Calu3 (cell line): ENCODE data around the gene FOXE3. TPM values are rescaled to one million over a fixed set of nuclear protein-coding genes. Genes with fewer than 3 reads are reported as not detected.

Source experiments
- BruUV-seq: library from RNA; stranded (reverse); fragments of 400-500 nt; replicated peaks from 2 replicates; lab custom pipeline; 2021; lab: Mats Ljungman, UMichigan
- CTCF ChIA-PET: fragments of 300-600 bp; sonication (Branson Sonifier 250); formaldehyde crosslinking; loops from one replicate; lab custom pipeline; 2022; ENCODE audit warnings: antibody characterized with exemption; lab: Charles Lee
- DNase-seq: peaks from one replicate; pipeline ENCODE4 v3.0.0; 2022
- H3K27ac Mint-ChIP-seq: one replicate; pipeline ENCODE4 v1.8.0; 2022; ENCODE audit warnings: mixed read lengths; ENCODE audit not compliant: unreplicated experiment
- H3K27me3 Mint-ChIP-seq: one replicate; pipeline ENCODE4 v1.8.0; 2022; ENCODE audit warnings: mixed read lengths; ENCODE audit not compliant: unreplicated experiment
- H3K36me3 Mint-ChIP-seq: one replicate; pipeline ENCODE4 v1.8.0; 2022; ENCODE audit warnings: mild to moderate bottlenecking, moderate library complexity, mixed read lengths; ENCODE audit not compliant: insufficient read depth, unreplicated experiment
- H3K4me1 Mint-ChIP-seq: one replicate; pipeline ENCODE4 v1.8.0; 2022; ENCODE audit warnings: mild to moderate bottlenecking, low read depth, mixed read lengths; ENCODE audit not compliant: unreplicated experiment
- H3K4me3 Mint-ChIP-seq: one replicate; pipeline ENCODE4 v1.8.0; 2022; ENCODE audit warnings: mild to moderate bottlenecking, low read depth, moderate library complexity, mixed read lengths; ENCODE audit not compliant: unreplicated experiment
- H3K9me3 Mint-ChIP-seq: one replicate; pipeline ENCODE4 v1.8.0; 2022; ENCODE audit warnings: low read depth, mixed read lengths; ENCODE audit not compliant: unreplicated experiment
- CTCF ChIP-seq: fragments of 200-600 bp; IDR thresholded peaks from one replicate; pipeline ENCODE4 v1.8.0; 2022; ENCODE audit warnings: antibody characterized with exemption; ENCODE audit not compliant: unreplicated experiment
- intact Hi-C: fragments of 100-400 bp; cut with micrococcal nuclease; formaldehyde crosslinking; loops from one replicate; pipeline ENCODE4 v1.10.0; 2022; ENCODE audit not compliant: unreplicated experiment
- total RNA-seq: library from RNA; stranded (reverse); gene quantifications from 2 replicates; pipeline ENCODE4 v1.2.3, GENCODE V29; 2022

FOXE3 gene
- total RNA-seq, 1 experiment from 2014 or later, result not detected

GRCh38 chr1:47439819-47440598 is 23.9 kb downstream of the FOXE3 start:
- no peak overlapping the region for H3K4me3 Mint-ChIP-seq
- H3K27me3 Mint-ChIP-seq, result no peaks in the 10 kb centered on the region
- TSS peak; percentile 61 for BruUV-seq
- no peak overlapping the region for H3K27ac Mint-ChIP-seq
- H3K9me3 Mint-ChIP-seq, result no peaks in the 10 kb centered on the region
- intact Hi-C loops, result loop anchor here (5.0 kb wide), 1 partner anchor 87 kb away; no protein-coding TSS in a partner anchor
- peaks cover 16% of the 10 kb centered on the region for H3K36me3 Mint-ChIP-seq
- no peak for TF ChIP-seq CTCF
- CTCF ChIA-PET, result no interaction called here
- peaks cover 15% of the 10 kb centered on the region for H3K4me1 Mint-ChIP-seq
- no peak for DNase-seq

DNA sequence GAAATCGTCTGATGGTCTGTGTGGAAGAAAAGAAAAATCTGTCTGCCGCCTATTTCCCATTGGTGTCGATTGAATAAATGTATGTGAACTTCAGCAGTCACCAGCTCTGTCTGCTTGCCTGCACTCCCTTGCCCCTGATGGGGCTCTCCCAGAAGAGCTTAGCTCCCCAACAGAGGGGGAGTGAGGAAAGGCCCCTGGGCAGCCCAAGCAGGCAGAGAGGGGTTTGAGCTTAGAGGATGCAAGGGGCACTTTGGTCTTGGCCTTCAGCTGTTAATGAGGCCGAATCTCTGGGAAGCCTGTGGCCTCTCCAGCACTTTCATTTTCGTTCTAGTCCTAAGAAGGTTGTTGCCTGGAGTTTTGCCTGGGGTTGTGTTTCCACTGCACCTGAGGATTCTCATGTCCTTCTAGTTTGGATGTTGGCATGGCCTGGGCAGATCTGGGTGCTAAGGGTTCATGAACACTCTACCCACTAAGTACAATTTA is 24.6 kb downstream of the FOXE3 start:
- peaks cover 10% of the 10 kb centered on the region for H3K4me1 Mint-ChIP-seq
- BruUV-seq, result no TSS peak
- TF ChIP-seq CTCF, result no peak
- DNase-seq, result no peak
- no peak overlapping the region for H3K27ac Mint-ChIP-seq
- intact Hi-C loops, result no loop called here
- no peak overlapping the region for H3K4me3 Mint-ChIP-seq
- H3K27me3 Mint-ChIP-seq, result no peaks in the 10 kb centered on the region
- CTCF ChIA-PET, result interaction anchor here (0.9 kb wide), 1 partner anchor 278 kb away, joined by 3 read pairs; no protein-coding TSS in a partner anchor
- H3K36me3 Mint-ChIP-seq, result peaks cover 16% of the 10 kb centered on the region
- no peaks in the 10 kb centered on the region for H3K9me3 Mint-ChIP-seq

DNA sequence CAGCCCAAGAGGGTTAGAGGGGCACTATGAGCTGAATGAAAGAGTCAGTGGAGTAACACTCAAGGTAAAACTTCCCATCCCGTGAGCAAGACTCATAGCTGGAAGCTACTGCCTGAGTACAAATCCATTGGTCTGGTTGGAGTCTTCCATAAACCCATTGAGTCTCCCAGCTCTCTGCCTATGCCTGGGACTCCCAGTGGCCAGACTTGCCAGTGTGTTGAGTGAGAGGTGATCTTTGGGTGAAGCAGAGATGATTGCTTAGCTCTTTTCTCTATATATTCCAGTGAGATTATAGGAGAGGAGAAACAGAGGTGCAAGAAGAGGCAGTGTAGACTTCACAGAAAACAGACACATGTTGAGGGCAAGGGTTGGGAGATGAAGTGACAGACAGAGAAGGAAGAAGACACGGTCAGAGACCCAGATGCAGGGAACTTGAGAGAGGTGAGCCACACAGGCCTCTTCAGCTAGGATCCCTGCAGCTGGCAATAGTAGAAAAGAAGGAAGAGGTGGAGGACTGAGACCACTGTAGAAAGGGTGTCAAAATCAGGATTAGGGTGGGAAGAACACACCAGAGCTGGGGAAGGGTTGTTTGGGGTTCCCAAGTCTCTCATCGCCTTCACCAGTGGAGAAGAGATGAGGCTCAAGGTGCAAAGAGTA is 25.5 kb downstream of the FOXE3 start:
- H3K27ac Mint-ChIP-seq, result no peak overlapping the region
- no peaks in the 10 kb centered on the region for H3K27me3 Mint-ChIP-seq
- no peaks in the 10 kb centered on the region for H3K9me3 Mint-ChIP-seq
- peaks cover 12% of the 10 kb centered on the region for H3K36me3 Mint-ChIP-seq
- intact Hi-C loops, result no loop called here
- H3K4me1 Mint-ChIP-seq, result peaks cover under 1% of the 10 kb centered on the region
- H3K4me3 Mint-ChIP-seq, result no peak overlapping the region
- BruUV-seq, result no TSS peak
- CTCF ChIA-PET, result interaction anchor here (0.9 kb wide), 1 partner anchor 279 kb away, joined by 3 read pairs; no protein-coding TSS in a partner anchor
- no peak for DNase-seq
- no peak for TF ChIP-seq CTCF

DNA sequence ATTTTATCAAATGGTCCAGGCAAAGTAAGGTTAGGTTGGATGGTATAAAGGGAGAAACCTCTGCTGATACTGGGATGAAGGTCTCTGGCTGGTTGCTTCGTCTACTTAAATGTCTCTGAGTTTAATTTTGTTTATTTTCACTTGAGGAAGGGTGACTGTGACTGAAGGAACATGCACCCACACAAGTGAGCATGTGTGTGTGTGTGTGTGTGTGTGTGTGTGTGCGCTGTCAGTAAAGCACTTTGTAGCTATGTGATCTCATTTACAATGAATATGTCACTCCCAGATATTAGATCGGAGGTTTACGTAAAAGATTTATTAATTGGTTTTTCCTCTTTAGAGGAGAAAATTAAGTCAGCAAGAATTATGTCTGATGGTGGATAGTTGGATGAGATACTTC is 26.1 kb downstream of the FOXE3 start:
- no peak overlapping the region for H3K4me3 Mint-ChIP-seq

More for the DNA sequence above, 26.1 kb downstream of the FOXE3 start:
- Mint-ChIP-seq H3K9me3 (no peaks in the 10 kb centered on the region), H3K27ac (no peak overlapping the region), H3K36me3 (peaks cover 6% of the 10 kb centered on the region), H3K4me1 (no peaks in the 10 kb centered on the region), H3K27me3 (peaks cover under 1% of the 10 kb centered on the region)
- no TSS peak for BruUV-seq
- CTCF ChIA-PET, result interaction anchor here (1.0 kb wide), 1 partner anchor 284 kb away, joined by 4 read pairs; no protein-coding TSS in a partner anchor
- TF ChIP-seq CTCF, result no peak
- intact Hi-C loops, result no loop called here
- DNase-seq, result no peak
